Glutamatergic neuron (in vitro differentiated cells): Measurements from ENCODE around the gene TNNC1. TPM values are rescaled to one million over a fixed set of nuclear protein-coding genes. Genes with fewer than 3 reads are reported as not detected.
A peak's percentile ranks its signal among the peaks of the same experiment; 100 is the strongest.

Source experiments
- DNase-seq: peaks from one replicate; pipeline ENCODE4 v3.0.0; 2022
- H3K27ac Mint-ChIP-seq: one replicate; pipeline ENCODE4 v1.8.0; 2020; ENCODE audit warnings: mild to moderate bottlenecking, mixed read lengths, inconsistent platforms; ENCODE audit not compliant: unreplicated experiment
- H3K27me3 Mint-ChIP-seq: one replicate; pipeline ENCODE4 v1.8.0; 2020; ENCODE audit warnings: mild to moderate bottlenecking, moderate library complexity, mixed read lengths, inconsistent platforms; ENCODE audit not compliant: unreplicated experiment
- H3K36me3 Mint-ChIP-seq: one replicate; pipeline ENCODE4 v1.8.0; 2020; ENCODE audit warnings: mild to moderate bottlenecking, mixed read lengths, inconsistent platforms; ENCODE audit not compliant: unreplicated experiment
- H3K4me1 Mint-ChIP-seq: one replicate; pipeline ENCODE4 v1.8.0; 2020; ENCODE audit warnings: mild to moderate bottlenecking, low read depth, mixed read lengths, inconsistent platforms; ENCODE audit not compliant: unreplicated experiment
- H3K4me3 Mint-ChIP-seq: one replicate; pipeline ENCODE4 v1.8.0; 2020; ENCODE audit warnings: mild to moderate bottlenecking, mixed read lengths, inconsistent platforms; ENCODE audit not compliant: unreplicated experiment
- H3K9me3 Mint-ChIP-seq: one replicate; pipeline ENCODE4 v1.8.0; 2020; ENCODE audit warnings: mild to moderate bottlenecking, moderate library complexity, mixed read lengths, inconsistent platforms; ENCODE audit not compliant: unreplicated experiment
- total RNA-seq: library from RNA; stranded (reverse); fragmentation: NEBNext Ultra II Directional; extraction: Animal tissue kit (Norgen Biotek cat#: 25700); gene quantifications from one replicate; pipeline ENCODE4 v1.2.1, GENCODE V29; 2021; ENCODE audit not compliant: unreplicated experiment
- TF ChIP-seq, protein P1 (sequence below): fragments of 200-600 bp; sonication (generic); IDR thresholded peaks from one replicate; pipeline ENCODE4 v1.5.0; 2021; ENCODE audit not compliant: partially characterized antibody, unreplicated experiment

TNNC1 gene
- total RNA-seq, 1 donor from 2014 or later = 2.7 TPM

DNA sequence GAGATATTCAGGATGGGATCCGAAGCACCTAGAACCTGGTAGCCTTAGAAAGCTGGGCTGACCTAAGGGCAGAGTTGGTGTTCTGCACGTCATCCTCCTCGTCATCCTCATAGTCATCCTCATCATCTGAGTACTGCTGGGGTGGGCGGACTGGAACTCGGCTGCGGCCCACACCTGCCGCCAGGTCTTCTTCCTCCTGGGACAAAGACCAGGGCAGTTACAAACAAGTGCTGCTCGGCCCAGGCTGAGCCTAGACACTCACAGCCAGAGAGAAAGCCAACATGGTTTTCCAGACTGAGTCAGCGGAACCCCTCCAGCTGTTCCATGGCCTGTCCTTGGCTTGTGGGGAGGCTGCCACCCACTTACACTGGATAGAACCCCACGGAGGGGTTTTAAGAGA, 49.5 kb downstream of the TNNC1 start:
- Mint-ChIP-seq H3K36me3 (no peaks in the 10 kb centered on the region), H3K9me3 (peaks cover 2% of the 10 kb centered on the region), H3K27ac (no peak overlapping the region), H3K4me1 (peaks cover 10% of the 10 kb centered on the region), H3K4me3 (no peak overlapping the region), H3K27me3 (peaks cover 8% of the 10 kb centered on the region)
- TF ChIP-seq, protein P1, sequence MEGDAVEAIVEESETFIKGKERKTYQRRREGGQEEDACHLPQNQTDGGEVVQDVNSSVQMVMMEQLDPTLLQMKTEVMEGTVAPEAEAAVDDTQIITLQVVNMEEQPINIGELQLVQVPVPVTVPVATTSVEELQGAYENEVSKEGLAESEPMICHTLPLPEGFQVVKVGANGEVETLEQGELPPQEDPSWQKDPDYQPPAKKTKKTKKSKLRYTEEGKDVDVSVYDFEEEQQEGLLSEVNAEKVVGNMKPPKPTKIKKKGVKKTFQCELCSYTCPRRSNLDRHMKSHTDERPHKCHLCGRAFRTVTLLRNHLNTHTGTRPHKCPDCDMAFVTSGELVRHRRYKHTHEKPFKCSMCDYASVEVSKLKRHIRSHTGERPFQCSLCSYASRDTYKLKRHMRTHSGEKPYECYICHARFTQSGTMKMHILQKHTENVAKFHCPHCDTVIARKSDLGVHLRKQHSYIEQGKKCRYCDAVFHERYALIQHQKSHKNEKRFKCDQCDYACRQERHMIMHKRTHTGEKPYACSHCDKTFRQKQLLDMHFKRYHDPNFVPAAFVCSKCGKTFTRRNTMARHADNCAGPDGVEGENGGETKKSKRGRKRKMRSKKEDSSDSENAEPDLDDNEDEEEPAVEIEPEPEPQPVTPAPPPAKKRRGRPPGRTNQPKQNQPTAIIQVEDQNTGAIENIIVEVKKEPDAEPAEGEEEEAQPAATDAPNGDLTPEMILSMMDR = no peak
- DNase-seq = no peak

DNA sequence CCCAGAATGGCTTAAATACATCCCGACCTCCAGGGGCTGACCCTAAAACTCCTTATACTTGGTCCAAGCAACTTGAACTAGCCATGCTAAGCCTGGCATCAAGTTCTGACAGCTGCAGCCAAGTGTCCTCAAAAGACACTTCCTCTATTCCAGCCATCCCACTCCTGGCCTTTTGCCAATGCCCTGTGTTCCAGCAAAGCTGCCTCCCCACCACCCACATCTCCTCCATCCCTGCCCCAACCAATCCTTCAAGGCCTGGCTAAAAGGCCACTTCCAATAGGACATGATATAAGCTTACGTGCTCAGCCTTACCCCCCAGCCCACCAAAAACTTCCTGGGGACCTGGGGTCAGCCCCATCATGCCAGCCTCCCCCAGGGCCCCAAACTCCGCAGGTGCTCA, 49.9 kb downstream of the TNNC1 start:
- Mint-ChIP-seq H3K27ac (no peak overlapping the region), H3K27me3 (peaks cover 9% of the 10 kb centered on the region), H3K9me3 (peaks cover 2% of the 10 kb centered on the region), H3K4me3 (no peak overlapping the region), H3K36me3 (no peaks in the 10 kb centered on the region), H3K4me1 (peaks cover 8% of the 10 kb centered on the region)
- TF ChIP-seq, protein P1 = no peak
- DNase-seq = no peak

DNA sequence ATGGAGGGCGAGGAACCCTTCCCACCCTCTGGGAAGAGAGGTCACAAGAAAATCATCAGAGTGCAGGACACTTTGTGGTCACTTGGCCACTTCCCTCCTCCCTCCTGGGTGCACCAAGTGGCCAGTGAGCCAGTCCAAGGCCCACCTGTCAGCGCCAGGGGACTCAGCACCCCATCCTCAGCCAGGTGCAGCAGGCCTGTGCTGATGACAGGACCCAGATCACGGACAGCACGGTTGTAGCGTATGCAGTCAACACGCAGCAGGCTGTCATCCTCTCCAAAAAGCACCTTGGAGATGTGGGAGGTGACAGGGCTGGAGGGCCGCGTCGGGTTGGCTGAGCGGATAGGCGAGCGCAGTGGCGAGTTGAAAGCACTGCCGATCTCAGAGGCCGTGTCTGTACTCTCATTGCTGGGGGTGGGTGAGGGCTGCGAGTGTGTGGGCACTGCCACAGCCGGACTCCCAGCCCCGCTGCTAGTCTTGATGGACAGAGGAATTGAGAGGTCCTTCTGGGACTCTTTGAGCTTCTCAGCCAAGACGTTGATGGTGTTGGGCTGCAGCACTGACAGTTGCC, 50.5 kb downstream of the TNNC1 start:
- Mint-ChIP-seq H3K9me3 (peaks cover 2% of the 10 kb centered on the region), H3K27me3 (peaks cover 8% of the 10 kb centered on the region)

DNA sequence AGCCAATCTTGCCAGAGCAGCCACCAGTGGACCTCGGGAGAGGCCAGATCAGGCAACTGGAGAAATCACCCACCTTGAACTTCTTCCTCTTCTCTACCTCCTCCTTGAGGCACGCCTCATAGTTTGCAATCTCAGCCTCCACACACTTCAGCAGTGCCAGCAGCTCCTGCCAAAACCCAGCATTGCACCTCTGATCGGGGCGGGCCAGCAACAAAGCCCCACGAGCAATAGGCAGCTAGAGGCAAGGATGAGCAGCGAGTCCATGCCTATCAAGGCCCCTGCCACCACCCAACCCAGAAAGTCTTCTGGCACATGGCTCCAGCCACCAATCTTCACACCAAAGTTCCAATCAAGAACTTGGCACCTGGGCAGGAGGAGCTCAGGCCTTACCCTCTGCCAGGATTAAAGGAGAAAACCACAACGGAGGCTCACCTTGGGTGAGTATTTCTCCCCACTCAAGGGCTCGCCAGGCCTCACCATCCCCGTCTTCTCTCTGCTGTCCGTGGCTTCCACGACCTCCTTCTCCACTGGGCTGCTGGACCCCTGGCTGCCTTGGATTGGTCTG, 51.1 kb downstream of the TNNC1 start:
- TF ChIP-seq, protein P1 = no peak
- no peak overlapping the region for H3K27ac Mint-ChIP-seq
- no peak overlapping the region for H3K4me3 Mint-ChIP-seq
- peaks cover 2% of the 10 kb centered on the region for H3K9me3 Mint-ChIP-seq
- no peaks in the 10 kb centered on the region for H3K36me3 Mint-ChIP-seq
- peaks cover 4% of the 10 kb centered on the region for H3K27me3 Mint-ChIP-seq
- no peaks in the 10 kb centered on the region for H3K4me1 Mint-ChIP-seq
- DNase-seq = peak; percentile 1

More for the DNA sequence above, 50.5 kb downstream of the TNNC1 start:
- TF ChIP-seq, protein P1 = no peak
- H3K36me3 Mint-ChIP-seq = no peaks in the 10 kb centered on the region
- H3K4me3 Mint-ChIP-seq = no peak overlapping the region
- peaks cover 2% of the 10 kb centered on the region for H3K4me1 Mint-ChIP-seq
- H3K27ac Mint-ChIP-seq = no peak overlapping the region
- DNase-seq = no peak

DNA sequence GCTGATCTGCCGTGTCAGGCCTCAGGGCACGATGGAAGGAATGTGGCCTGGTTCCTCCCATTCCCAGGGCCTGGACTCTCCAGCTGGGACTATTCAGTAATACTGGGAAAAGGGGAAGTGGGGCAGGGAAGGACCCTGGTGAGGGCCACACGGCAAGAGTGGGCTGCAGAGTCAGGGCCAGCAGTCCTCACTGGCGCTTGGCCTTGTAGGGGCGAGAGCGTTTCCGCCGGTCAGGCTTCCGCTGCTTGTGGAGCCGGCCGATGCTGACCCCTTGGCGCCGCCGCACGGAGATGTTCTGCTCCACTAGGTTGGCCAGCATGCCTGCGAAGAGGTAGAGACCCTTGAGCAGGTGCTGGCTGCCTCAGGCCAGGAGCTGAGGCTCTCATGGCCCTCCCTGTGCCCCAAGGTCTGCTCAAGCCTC, 51.7 kb downstream of the TNNC1 start:
- Mint-ChIP-seq H3K4me3 (no peak overlapping the region), H3K9me3 (peaks cover 2% of the 10 kb centered on the region), H3K27ac (no peak overlapping the region), H3K4me1 (no peaks in the 10 kb centered on the region), H3K36me3 (no peaks in the 10 kb centered on the region), H3K27me3 (peaks cover 4% of the 10 kb centered on the region)
- peak; percentile 10 for DNase-seq
- TF ChIP-seq, protein P1 = no peak
